Measurements from ENCODE around the gene ATP1A4. TPM values are rescaled to one million over a fixed set of nuclear protein-coding genes. Genes with fewer than 3 reads are reported as not detected.

ATP1A4 gene
- polyA plus RNA-seq, 1 experiment: not detected

- peak; percentile 40 for DNase-seq (ENCODE audit: low read depth)
- peak; percentile 94 for TF ChIP-seq CTCF (IDR thresholded peaks at IDR 0.05; ENCODE audit: insufficient read depth, low read depth, low read length)
- H3K36me3 ChIP-seq (ENCODE audit: control insufficient read depth, insufficient read depth, low read length): no peaks in the 10 kb centered on the region
- ChIA-PET CTCF (interaction anchor here (0.7 to 6.1 kb wide), 41 partner anchors 9 to 416 kb away, joined by 3 to 113 read pairs (median 5); partner anchors contain the start of genes DCAF8, IGSF8 and PEX19), POLR2A (interaction anchor here (0.6 to 1.0 kb wide), 3 partner anchors 26 to 185 kb away, joined by 3 to 4 read pairs (median 3); no protein-coding TSS in a partner anchor)
- H3K27me3 ChIP-seq (ENCODE audit: control insufficient read depth, insufficient read depth, low read length): peaks cover 2% of the 10 kb centered on the region; the same call in 1 of the 2 replicates
- H3K4me3 ChIP-seq (ENCODE audit: low read depth, low read length): no peak overlapping the region
Measured at GRCh38 chr1:160193091-160193819, 41.9 kb downstream of the ATP1A4 start.

DNA sequence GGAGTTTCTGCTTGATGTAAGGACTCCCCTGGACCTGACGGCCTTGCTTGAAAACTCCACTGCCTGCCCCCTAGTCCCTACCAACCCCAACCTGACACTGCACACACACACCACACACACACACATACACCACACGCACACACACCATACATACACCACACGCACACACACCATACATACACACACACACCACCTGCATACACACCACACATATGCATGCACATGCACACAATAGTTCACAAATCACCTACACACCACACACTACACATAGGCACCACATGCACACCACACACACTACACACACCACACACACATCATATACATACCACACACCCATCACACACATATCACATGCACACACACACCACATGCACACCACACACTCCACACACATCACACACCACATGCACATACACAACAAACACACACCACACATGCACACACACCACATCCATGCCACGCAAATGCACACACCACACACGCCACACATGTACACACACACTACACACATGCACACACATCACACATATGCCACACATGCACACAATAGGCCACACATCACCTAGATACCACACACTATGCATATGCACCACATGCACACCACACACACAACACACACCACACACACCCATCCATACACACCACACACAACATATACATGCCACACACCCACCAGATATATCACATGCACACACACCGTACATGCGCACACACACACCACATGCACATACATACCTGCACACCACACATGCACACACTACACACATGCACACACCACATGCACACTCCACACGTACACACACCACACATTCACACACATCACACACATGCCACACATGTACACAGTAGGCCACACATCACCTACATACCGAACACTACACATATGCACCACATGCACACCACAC is 42.7 kb downstream of the ATP1A4 start:
- H3K27me3 ChIP-seq (ENCODE audit: control insufficient read depth, insufficient read depth, low read length): peaks cover 2% of the 10 kb centered on the region; the same call in 1 of the 2 replicates
- POLR2A ChIA-PET: interaction anchor here (0.6 to 1.0 kb wide), 3 partner anchors 25 to 184 kb away, joined by 3 to 4 read pairs (median 3); no protein-coding TSS in a partner anchor
- CTCF ChIA-PET: interaction anchor here (0.7 to 6.1 kb wide), 44 partner anchors 9 to 415 kb away, joined by 3 to 113 read pairs (median 5); partner anchors contain the start of genes DCAF8, IGSF8 and PEX19

DNA sequence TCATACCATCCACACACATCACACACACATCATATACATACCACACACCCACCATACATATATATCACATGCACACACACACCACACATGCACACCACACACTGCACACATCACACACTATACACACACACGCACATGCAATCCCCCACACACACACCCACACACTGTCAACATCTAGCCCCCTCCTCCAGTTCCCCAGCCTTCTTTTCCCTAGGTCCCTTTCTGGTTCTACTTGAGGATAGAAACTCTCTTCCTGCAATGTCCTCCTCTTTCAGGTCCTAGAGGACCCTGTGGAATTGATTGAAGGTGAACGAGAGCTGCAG is 43.3 kb downstream of the ATP1A4 start:
- H3K36me3 ChIP-seq (ENCODE audit: control insufficient read depth, insufficient read depth, low read length): no peaks in the 10 kb centered on the region
- no peak for DNase-seq (ENCODE audit: low read depth)
- TF ChIP-seq CTCF (IDR thresholded peaks at IDR 0.05; ENCODE audit: insufficient read depth, low read depth, low read length): no peak
- ChIA-PET POLR2A (no interaction called here), CTCF (interaction anchor here (1.2 to 2.1 kb wide), 3 partner anchors 25 to 93 kb away, joined by 3 to 14 read pairs (median 8); no protein-coding TSS in a partner anchor)
- H3K4me3 ChIP-seq (ENCODE audit: low read depth, low read length): no peak overlapping the region
- peaks cover 2% of the 10 kb centered on the region; the same call in 1 of the 2 replicates for H3K27me3 ChIP-seq (ENCODE audit: control insufficient read depth, insufficient read depth, low read length)

More for the DNA sequence above, 42.7 kb downstream of the ATP1A4 start:
- no peak for TF ChIP-seq CTCF (IDR thresholded peaks at IDR 0.05; ENCODE audit: insufficient read depth, low read depth, low read length)
- H3K36me3 ChIP-seq (ENCODE audit: control insufficient read depth, insufficient read depth, low read length): no peaks in the 10 kb centered on the region
- DNase-seq (ENCODE audit: low read depth): no peak
- H3K4me3 ChIP-seq (ENCODE audit: low read depth, low read length): no peak overlapping the region

DNA sequence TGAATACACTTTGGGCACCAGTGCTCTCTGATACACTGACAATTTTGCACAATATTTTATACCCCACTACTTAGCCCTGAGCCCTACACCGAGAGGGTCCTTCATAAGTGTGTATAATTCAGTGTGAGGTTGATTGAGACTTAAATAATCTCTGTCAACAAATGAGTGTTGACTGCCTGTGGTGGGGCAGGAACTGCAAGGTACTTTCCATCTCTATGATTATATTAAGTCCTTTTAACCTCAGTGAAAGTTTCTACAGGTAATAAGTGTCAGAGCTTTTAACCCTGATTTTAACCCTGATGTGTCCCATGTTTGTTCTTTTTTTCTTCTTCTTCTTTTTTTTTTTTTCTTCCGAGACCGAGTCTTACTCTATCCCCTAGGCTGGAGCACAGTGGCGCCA is 44.7 kb downstream of the ATP1A4 start:
- no peak for TF ChIP-seq CTCF (IDR thresholded peaks at IDR 0.05; ENCODE audit: insufficient read depth, low read depth, low read length)
- CTCF ChIA-PET: interaction anchor here (0.8 to 2.1 kb wide), 5 partner anchors 8 to 95 kb away, joined by 3 to 14 read pairs (median 7); no protein-coding TSS in a partner anchor
- H3K36me3 ChIP-seq (ENCODE audit: control insufficient read depth, insufficient read depth, low read length): no peaks in the 10 kb centered on the region
- no peak overlapping the region for H3K4me3 ChIP-seq (ENCODE audit: low read depth, low read length)
- POLR2A ChIA-PET: no interaction called here
- DNase-seq (ENCODE audit: low read depth): no peak
- peaks cover 2% of the 10 kb centered on the region; the same call in 1 of the 2 replicates for H3K27me3 ChIP-seq (ENCODE audit: control insufficient read depth, insufficient read depth, low read length)

Measured in BJ (cell line).